ENCODE measurements around the gene LAMB1. TPM values are rescaled to one million over a fixed set of nuclear protein-coding genes. Genes with fewer than 3 reads are reported as not detected.

Gene LAMB1
- total RNA-seq, 2 experiments from 2014 or later = 0.17 TPM; not detected in 1

DNA sequence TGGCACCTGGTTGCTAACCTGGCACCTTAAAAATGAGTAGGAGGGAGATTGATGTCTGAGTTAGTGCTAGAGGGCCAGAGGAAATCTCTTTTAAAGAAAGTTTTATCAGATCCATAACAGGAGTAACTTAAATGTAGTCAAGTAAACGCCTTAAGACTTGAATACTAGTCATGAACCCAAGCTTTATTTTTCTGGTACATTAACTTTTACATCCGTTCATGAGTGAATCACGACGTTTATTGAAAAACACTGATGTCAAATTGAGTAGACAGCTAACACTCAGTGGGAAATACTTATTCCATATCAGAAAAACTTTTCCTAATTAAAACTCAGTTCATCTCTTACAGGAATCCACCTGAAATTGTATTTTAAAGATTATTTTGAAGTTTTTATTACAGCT, 6.9 kb upstream of the LAMB1 start:
- intact Hi-C loops (cut with micrococcal nuclease; ENCODE audit: unreplicated experiment) = no loop called here

GRCh38 chr7:108008827-108009226, 5.9 kb upstream of the LAMB1 start:
- POLR2A ChIA-PET = no interaction called here
- BruUV-seq (replicated peaks) = no TSS peak
- Histone ChIP-seq H3K36me3 (ENCODE audit: insufficient read depth, low read length) (no peaks in the 10 kb centered on the region), H3K4me3 (ENCODE audit: low read depth, low read length, poor library complexity, severe bottlenecking) (no peak overlapping the region), H2AFZ (ENCODE audit: low read length) (no peak overlapping the region), H3K79me2 (ENCODE audit: insufficient read depth, low read depth, low read length) (no peaks in the 10 kb centered on the region), H3K4me2 (ENCODE audit: low read length) (no peak overlapping the region), H3K9me2 (ENCODE audit: insufficient read depth, low read length) (no peaks in the 10 kb centered on the region), H3K4me1 (ENCODE audit: insufficient read depth, low read length, poor library complexity, severe bottlenecking) (no peaks in the 10 kb centered on the region), H3K27ac (ENCODE audit: low read depth, low read length, poor library complexity, severe bottlenecking) (no peak overlapping the region), H3K9me3 (ENCODE audit: low read length) (no peaks in the 10 kb centered on the region), H4K20me1 (ENCODE audit: insufficient read depth, low read length) (no peaks in the 10 kb centered on the region)
- CTCF ChIA-PET (ENCODE audit: unreplicated experiment) = no interaction called here
- TF ChIP-seq CTCF (conservative IDR thresholded peaks at IDR 0.05; ENCODE audit: low read length) (no peak), EZH2phosphoT487 (IDR thresholded peaks at IDR 0.05; ENCODE audit: borderline replicate concordance, low read depth, low read length) (no peak)
- intact Hi-C loops (cut with micrococcal nuclease; ENCODE audit: unreplicated experiment) = no loop called here
- no peak for DNase-seq (ENCODE audit: low spot score)

More for the DNA sequence above, 6.9 kb upstream of the LAMB1 start:
- Histone ChIP-seq H3K36me3 (ENCODE audit: insufficient read depth, low read length) (no peaks in the 10 kb centered on the region), H3K79me2 (ENCODE audit: insufficient read depth, low read depth, low read length) (no peaks in the 10 kb centered on the region), H3K4me2 (ENCODE audit: low read length) (no peak overlapping the region), H4K20me1 (ENCODE audit: insufficient read depth, low read length) (no peaks in the 10 kb centered on the region), H3K9me2 (ENCODE audit: insufficient read depth, low read length) (no peaks in the 10 kb centered on the region), H3K4me3 (ENCODE audit: low read depth, low read length, poor library complexity, severe bottlenecking) (no peak overlapping the region), H3K4me1 (ENCODE audit: insufficient read depth, low read length, poor library complexity, severe bottlenecking) (no peaks in the 10 kb centered on the region), H3K27ac (ENCODE audit: low read depth, low read length, poor library complexity, severe bottlenecking) (no peak overlapping the region), H3K9me3 (ENCODE audit: low read length) (no peaks in the 10 kb centered on the region), H2AFZ (ENCODE audit: low read length) (no peak overlapping the region)
- BruUV-seq (replicated peaks) = no TSS peak
- no peak for TF ChIP-seq CTCF (conservative IDR thresholded peaks at IDR 0.05; ENCODE audit: low read length)
- TF ChIP-seq EZH2phosphoT487 (IDR thresholded peaks at IDR 0.05; ENCODE audit: borderline replicate concordance, low read depth, low read length) = no peak
- ChIA-PET CTCF (ENCODE audit: unreplicated experiment) (no interaction called here), POLR2A (interaction anchor here (0.7 kb wide), 1 partner anchor 423 kb away, joined by 3 read pairs; no protein-coding TSS in a partner anchor)
- DNase-seq (ENCODE audit: low spot score) = no peak

GRCh38 chr7:108008240-108008639, 5.3 kb upstream of the LAMB1 start:
- POLR2A ChIA-PET = no interaction called here
- DNase-seq (ENCODE audit: low spot score) = no peak
- no TSS peak for BruUV-seq (replicated peaks)
- H3K4me3 ChIP-seq (ENCODE audit: low read depth, low read length, poor library complexity, severe bottlenecking) = no peak overlapping the region
- H3K9me3 ChIP-seq (ENCODE audit: low read length) = no peaks in the 10 kb centered on the region
- TF ChIP-seq CTCF (conservative IDR thresholded peaks at IDR 0.05; ENCODE audit: low read length) = no peak
- TF ChIP-seq EZH2phosphoT487 (IDR thresholded peaks at IDR 0.05; ENCODE audit: borderline replicate concordance, low read depth, low read length) = no peak
- no peak overlapping the region for H3K27ac ChIP-seq (ENCODE audit: low read depth, low read length, poor library complexity, severe bottlenecking)
- intact Hi-C loops (cut with micrococcal nuclease; ENCODE audit: unreplicated experiment) = no loop called here
- no peaks in the 10 kb centered on the region for H3K36me3 ChIP-seq (ENCODE audit: insufficient read depth, low read length)
- CTCF ChIA-PET (ENCODE audit: unreplicated experiment) = no interaction called here
- H3K4me2 ChIP-seq (ENCODE audit: low read length) = no peak overlapping the region
- H3K79me2 ChIP-seq (ENCODE audit: insufficient read depth, low read depth, low read length) = no peaks in the 10 kb centered on the region
- no peak overlapping the region for H2AFZ ChIP-seq (ENCODE audit: low read length)
- H3K9me2 ChIP-seq (ENCODE audit: insufficient read depth, low read length) = no peaks in the 10 kb centered on the region
- H4K20me1 ChIP-seq (ENCODE audit: insufficient read depth, low read length) = no peaks in the 10 kb centered on the region
- H3K4me1 ChIP-seq (ENCODE audit: insufficient read depth, low read length, poor library complexity, severe bottlenecking) = no peaks in the 10 kb centered on the region
